ENCODE data around the gene PRODH2.
A peak's percentile ranks its signal among the peaks of the same experiment; 100 is the strongest.

Gene PRODH2, protein sequence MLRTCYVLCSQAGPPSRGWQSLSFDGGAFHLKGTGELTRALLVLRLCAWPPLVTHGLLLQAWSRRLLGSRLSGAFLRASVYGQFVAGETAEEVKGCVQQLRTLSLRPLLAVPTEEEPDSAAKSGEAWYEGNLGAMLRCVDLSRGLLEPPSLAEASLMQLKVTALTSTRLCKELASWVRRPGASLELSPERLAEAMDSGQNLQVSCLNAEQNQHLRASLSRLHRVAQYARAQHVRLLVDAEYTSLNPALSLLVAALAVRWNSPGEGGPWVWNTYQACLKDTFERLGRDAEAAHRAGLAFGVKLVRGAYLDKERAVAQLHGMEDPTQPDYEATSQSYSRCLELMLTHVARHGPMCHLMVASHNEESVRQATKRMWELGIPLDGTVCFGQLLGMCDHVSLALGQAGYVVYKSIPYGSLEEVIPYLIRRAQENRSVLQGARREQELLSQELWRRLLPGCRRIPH
- 0 to 0.11 (median 0) reads per million in 9 experiments for total RNA-seq

DNA sequence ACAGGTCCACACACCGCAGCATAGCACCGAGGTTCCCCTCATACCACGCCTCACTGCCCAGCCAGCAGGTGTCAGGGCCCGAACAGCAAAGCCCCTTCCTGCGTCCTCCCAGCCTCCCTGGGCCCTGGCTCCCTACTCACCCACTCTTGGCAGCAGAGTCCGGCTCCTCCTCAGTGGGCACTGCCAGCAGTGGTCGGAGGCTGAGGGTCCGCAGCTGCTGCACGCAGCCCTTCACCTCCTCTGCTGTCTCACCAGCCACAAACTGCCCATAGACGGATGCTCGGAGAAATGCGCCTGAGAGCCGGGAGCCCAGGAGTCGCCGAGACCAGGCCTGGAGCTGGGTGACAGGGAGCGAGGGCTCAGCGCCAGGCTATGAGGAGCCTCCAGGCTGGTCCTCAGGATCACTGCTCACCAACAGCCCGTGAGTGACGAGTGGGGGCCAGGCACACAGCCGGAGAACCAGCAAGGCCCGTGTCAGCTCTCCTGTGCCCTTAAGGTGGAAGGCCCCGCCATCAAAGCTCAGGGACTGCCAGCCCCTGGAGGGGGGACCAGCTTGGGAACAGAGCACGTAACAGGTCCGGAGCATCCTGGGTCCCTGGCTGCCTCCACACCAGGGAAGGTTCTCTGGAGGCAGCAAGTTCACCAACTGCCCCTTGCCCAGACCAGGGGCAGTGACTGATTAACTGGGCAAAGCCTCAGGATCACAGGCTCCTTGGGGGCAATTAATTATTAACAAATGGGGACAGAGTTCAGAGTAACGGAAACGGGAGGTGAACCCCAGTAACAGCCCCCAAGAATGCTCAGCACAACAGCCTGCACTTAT, at the start of gene PRODH2:
Gene PRODH2 (minus strand): TSS at position 626 of the 823 bp plus-strand sequence. CDS start 40 bp downstream, at position 586.
- Mint-ChIP-seq H3K27ac (no peak within 1 kb of the TSS), H3K36me3 (ENCODE audit: insufficient read depth) (no peaks in the 10 kb centered on the region), H3K27me3 (peaks cover 41 to 74% of the 10 kb centered on the region in 2 donors), H3K4me1 (ENCODE audit: low read depth in 2 of 2) (no peaks in the 10 kb centered on the region), H3K4me3 (no peak within 1 kb of the TSS), H3K9me3 (no peaks in the 10 kb centered on the region)
- no peak for DNase-seq
- no peak for ATAC-seq (replicated peaks)

DNA sequence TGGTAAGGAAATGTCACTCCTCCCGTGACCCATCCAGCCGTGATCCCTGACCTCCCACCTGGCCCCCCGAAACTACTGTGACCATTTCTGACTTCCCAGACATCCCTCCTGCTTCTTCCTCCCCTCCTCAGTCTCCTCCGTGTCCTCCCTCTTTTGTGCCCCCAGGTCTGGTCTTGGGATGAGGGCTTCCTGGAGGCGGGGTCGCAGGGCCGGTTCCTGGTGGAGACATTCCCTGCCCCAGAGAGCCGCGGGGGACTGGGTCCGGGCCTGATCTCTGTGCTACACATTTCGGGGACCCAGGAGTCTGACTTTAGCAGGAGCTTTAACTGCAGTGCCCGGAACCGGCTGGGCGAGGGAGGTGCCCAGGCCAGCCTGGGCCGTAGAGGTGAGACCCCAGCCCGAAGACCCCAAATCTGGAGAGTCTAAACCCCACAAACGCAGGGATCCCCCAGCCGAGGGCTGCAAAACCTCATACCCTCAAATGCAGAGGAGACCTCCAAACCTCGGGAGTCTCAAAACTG, 49.1 kb upstream of the PRODH2 start:
- Mint-ChIP-seq H3K27me3 (peaks cover 48 to 94% of the 10 kb centered on the region in 2 donors), H3K36me3 (ENCODE audit: insufficient read depth) (no peaks in the 10 kb centered on the region), H3K4me1 (ENCODE audit: low read depth in 2 of 2) (peaks cover 5 to 10% of the 10 kb centered on the region in 2 donors), H3K4me3 (no peak overlapping the region), H3K9me3 (no peaks in the 10 kb centered on the region), H3K27ac (no peak overlapping the region)
- no peak for ATAC-seq (replicated peaks)
- DNase-seq, result no peak

DNA sequence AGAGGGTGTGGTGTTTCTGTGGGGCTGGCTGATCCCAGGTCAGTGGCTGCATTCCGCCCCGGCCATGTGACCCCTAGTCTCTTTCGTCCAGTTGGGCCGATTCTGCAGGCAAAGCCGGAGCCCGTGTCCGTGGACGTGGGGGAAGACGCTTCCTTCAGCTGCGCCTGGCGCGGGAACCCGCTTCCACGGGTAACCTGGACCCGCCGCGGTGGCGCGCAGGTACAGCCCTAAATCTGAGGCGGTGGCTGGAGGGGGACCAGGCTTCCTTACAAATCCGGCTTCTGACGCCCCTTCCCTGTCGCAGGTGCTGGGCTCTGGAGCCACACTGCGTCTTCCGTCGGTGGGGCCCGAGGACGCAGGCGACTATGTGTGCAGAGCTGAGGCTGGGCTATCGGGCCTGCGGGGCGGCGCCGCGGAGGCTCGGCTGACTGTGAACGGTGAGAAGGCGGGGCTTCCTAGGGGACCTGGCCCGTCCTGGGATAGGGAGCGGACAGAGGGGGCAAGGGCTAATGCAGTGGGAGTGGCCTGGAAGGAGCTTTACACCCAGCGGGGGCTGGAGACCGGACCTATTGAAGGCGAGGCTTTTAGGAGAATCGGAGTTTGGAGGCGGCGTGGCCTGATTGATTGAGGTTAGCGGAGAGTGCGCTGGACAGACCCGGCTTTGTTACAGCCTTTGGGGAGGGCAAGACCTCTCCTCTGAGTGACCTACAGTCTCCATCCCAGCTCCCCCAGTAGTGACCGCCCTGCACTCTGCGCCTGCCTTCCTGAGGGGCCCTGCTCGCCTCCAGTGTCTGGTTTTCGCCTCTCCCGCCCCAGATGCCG, 48.4 kb upstream of the PRODH2 start:
- H3K36me3 Mint-ChIP-seq (ENCODE audit: insufficient read depth), result no peaks in the 10 kb centered on the region
- no peaks in the 10 kb centered on the region for H3K9me3 Mint-ChIP-seq
- peaks cover 42 to 87% of the 10 kb centered on the region in 2 donors for H3K27me3 Mint-ChIP-seq

DNA sequence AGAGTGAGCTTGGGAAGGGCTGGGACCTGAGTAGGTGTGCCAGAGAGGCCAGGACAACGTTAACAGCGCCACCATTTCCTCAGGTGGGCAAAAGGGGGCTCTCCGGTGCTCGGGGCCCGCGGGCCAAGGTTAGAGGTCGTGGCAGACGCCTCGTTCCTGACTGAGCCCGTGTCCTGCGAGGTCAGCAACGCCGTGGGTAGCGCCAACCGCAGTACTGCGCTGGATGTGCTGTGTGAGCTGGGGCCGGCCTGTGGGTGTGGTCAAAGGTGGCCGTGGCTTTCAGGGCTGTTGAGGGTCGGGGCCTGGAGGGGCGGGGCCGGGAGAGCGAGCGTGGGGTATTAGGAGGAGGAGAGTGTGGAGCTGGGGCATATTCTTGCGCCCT, 47.8 kb upstream of the PRODH2 start:
- ATAC-seq (replicated peaks), result no peak
- no peak overlapping the region for H3K4me3 Mint-ChIP-seq
- H3K4me1 Mint-ChIP-seq (ENCODE audit: low read depth in 2 of 2), result peaks cover 8 to 10% of the 10 kb centered on the region in 2 donors
- H3K9me3 Mint-ChIP-seq, result no peaks in the 10 kb centered on the region
- DNase-seq, result no peak
- no peaks in the 10 kb centered on the region for H3K36me3 Mint-ChIP-seq (ENCODE audit: insufficient read depth)
- peaks cover 44 to 87% of the 10 kb centered on the region in 2 donors for H3K27me3 Mint-ChIP-seq
- no peak overlapping the region for H3K27ac Mint-ChIP-seq

More for the DNA sequence above, 48.4 kb upstream of the PRODH2 start:
- Mint-ChIP-seq H3K4me1 (ENCODE audit: low read depth in 2 of 2) (peaks cover 8 to 10% of the 10 kb centered on the region in 2 donors), H3K4me3 (no peak overlapping the region), H3K27ac (no peak overlapping the region)
- no peak for DNase-seq
- ATAC-seq (replicated peaks), result no peak

DNA sequence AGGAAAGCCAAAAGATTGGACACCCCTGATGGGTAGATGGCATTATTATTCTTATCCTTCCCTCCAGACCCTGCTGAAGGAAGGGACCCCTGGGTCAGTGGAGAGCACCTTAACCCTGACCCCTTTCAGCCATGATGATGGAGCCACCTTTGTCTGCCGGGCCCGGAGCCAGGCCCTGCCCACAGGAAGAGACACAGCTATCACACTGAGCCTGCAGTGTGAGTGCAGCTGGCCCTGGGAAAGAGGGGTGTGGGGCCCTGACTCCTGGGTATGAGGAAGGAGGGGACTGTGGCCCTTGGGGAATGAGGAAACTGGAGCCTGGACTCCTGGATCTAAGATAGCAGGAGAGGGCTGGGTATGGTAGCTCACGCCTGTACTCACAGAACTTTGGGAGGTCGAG, 46.8 kb upstream of the PRODH2 start:
- Mint-ChIP-seq H3K4me1 (ENCODE audit: low read depth in 2 of 2) (peaks cover 8 to 10% of the 10 kb centered on the region in 2 donors), H3K36me3 (ENCODE audit: insufficient read depth) (no peaks in the 10 kb centered on the region), H3K4me3 (no peak overlapping the region), H3K27me3 (peaks cover 48 to 87% of the 10 kb centered on the region in 2 donors), H3K9me3 (no peaks in the 10 kb centered on the region), H3K27ac (peak overlapping the region in 1 of 2 donors; percentile 82)
- ATAC-seq (replicated peaks) (no peak), DNase-seq (no peak)

DNA sequence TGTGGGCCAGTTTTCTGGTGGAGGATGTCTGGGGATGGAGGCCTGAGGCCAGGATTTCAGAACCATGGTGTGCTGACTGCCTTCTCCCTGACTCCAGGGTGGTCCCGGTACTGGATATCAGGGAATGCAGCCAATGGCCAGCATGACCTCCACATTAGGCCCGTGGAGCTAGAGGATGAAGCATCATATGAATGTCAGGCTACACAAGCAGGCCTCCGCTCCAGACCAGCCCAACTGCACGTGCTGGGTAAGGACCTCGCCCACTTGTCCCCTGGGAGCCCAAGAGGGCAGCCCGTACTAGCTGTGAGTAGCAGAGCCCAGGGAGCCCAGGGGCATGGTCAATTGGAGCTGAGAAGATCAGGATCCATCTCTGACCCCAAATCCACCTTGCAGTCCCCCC, 45.7 kb upstream of the PRODH2 start:
- DNase-seq, result no peak
- H3K4me1 Mint-ChIP-seq (ENCODE audit: low read depth in 2 of 2), result peaks cover 8 to 10% of the 10 kb centered on the region in 2 donors
- H3K27me3 Mint-ChIP-seq, result peaks cover 54 to 88% of the 10 kb centered on the region in 2 donors
- H3K27ac Mint-ChIP-seq, result no peak overlapping the region
- peak overlapping the region in 1 of 2 donors; percentile 49 for H3K4me3 Mint-ChIP-seq
- H3K9me3 Mint-ChIP-seq, result no peaks in the 10 kb centered on the region
- H3K36me3 Mint-ChIP-seq (ENCODE audit: insufficient read depth), result no peaks in the 10 kb centered on the region
- ATAC-seq (replicated peaks), result no peak

DNA sequence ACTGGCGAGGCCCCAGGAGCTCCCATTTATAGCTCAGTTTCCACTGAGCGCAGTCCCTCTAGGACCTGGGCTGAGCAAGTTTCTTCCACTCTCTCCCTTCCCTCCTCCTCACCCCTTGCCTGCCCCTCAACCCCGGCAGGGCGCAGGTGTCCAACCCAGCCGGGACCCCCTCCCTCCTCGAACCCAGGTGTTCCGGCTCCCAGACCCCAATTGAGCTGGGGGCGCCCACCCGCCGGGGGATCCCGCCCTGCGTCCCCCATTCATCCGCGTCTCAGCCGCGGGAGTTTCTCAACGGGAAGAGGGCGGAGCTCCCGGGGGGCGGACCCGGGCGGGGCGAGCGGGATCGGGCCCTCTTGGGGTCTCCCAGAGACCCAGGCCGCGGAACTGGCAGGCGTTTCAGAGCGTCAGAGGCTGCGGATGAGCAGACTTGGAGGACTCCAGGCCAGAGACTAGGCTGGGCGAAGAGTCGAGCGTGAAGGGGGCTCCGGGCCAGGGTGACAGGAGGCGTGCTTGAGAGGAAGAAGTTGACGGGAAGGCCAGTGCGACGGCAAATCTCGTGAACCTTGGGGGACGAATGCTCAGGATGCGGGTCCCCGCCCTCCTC, 44.0 kb upstream of the PRODH2 start, which contains the start of gene KIRREL2:
Gene KIRREL2 (plus strand): TSS at position 366 of the 604 bp plus-strand sequence. CDS start 209 bp downstream, at position 575.
- DNase-seq, result no peak
- H3K27ac Mint-ChIP-seq, result peak within 1 kb of the TSS; percentile 25 to 54

DNA sequence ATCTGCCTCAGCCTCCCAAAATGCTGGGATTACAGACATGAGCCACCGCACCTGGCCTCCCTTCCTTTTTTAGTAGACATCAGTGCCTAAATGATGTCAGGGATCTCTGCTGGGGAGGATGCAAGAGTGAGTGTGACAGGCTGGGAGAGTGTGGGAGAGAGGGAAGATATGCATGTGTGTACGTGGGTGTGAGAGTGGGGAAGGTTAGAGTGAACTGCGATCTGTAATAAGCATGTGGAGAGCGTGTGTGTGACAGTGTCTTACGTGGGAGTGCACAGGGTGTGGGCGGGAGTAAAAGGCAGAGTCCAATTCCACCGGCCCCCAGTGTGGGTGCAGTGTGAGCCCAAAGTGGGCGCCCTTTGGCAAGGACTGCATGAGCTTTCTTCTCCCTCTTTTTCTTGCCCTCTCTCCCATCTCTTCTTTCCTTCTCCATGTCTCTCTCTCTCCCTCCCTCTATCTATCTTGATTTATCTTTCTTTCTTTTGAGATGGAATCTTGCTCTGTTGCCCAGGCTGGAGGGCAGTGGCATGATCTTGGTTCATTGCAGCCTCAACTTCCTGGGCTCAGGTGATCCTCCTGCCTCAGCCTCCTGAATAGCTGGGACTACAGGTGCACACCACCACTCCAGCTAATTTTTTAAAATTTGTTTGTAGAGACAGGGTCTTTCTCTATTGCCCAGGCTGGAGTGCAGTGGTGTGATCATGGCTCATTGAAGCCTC, 40.6 kb upstream of the PRODH2 start:
- Mint-ChIP-seq H3K27ac (no peak overlapping the region), H3K4me1 (ENCODE audit: low read depth in 2 of 2) (peaks cover 7 to 10% of the 10 kb centered on the region in 2 donors), H3K4me3 (no peak overlapping the region)

More for the DNA sequence above, 44.0 kb upstream of the PRODH2 start, which contains the start of gene KIRREL2:
- H3K9me3 Mint-ChIP-seq, result no peaks in the 10 kb centered on the region
- no peaks in the 10 kb centered on the region for H3K36me3 Mint-ChIP-seq (ENCODE audit: insufficient read depth)
- H3K4me3 Mint-ChIP-seq, result peak within 1 kb of the TSS; percentile 74 to 80
- peaks cover 59 to 91% of the 10 kb centered on the region in 2 donors for H3K27me3 Mint-ChIP-seq
- H3K4me1 Mint-ChIP-seq (ENCODE audit: low read depth in 2 of 2), result peaks cover 8 to 10% of the 10 kb centered on the region in 2 donors
- ATAC-seq (replicated peaks), result peak; percentile 54

DNA sequence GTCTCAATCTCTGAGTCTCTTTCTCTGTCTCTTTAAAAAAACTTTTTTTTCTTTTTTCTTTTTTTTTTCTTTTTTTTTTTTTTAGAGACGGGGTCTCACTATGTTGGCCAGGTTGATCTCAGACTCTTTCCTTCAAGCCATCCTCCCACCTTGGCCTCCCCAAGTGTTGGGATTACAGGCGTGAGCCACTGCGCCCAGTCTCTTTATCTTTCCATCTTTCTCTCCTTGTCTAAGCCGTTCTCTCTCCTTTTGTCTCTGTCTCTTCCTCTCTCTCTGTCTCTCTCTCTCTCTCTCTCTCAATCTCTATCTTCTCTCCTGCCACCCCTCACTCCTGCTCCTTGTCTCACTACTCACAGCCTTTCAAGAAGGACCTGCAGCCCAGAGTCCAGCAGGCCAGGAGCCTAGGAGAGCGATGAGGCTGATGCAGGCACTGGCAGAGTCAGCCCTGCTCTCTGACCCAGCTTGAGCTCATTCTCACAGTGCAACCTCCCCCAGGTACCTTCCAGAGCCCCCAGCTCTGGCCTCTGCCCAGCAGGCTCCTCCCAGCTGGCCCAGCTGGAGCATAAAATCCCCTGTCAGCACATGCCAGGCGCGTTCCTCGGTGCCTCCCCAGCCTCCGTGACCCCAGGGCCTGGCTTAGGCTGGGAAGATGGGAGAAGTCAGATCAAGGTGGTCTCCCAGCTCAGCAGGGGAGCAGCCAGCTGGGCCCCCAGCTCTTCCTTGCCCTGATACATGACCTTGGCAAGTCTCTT, 39.6 kb upstream of the PRODH2 start, which contains the start of gene NPHS1:
Gene NPHS1 (minus strand): TSS at position 476 of the 752 bp plus-strand sequence. CDS start 667 bp downstream, outside the sequence.
- peaks cover 68 to 83% of the 10 kb centered on the region in 2 donors for H3K27me3 Mint-ChIP-seq
- no peak within 1 kb of the TSS for H3K4me3 Mint-ChIP-seq
- H3K36me3 Mint-ChIP-seq (ENCODE audit: insufficient read depth), result no peaks in the 10 kb centered on the region
- peak within 1 kb of the TSS in 1 of 2 donors; percentile 74 for H3K27ac Mint-ChIP-seq
- ATAC-seq (replicated peaks) (no peak), DNase-seq (no peak)
- peaks cover 5 to 10% of the 10 kb centered on the region in 2 donors for H3K4me1 Mint-ChIP-seq (ENCODE audit: low read depth in 2 of 2)
- no peaks in the 10 kb centered on the region for H3K9me3 Mint-ChIP-seq

More for the DNA sequence above, 40.6 kb upstream of the PRODH2 start:
- peaks cover 62 to 87% of the 10 kb centered on the region in 2 donors for H3K27me3 Mint-ChIP-seq
- no peaks in the 10 kb centered on the region for H3K36me3 Mint-ChIP-seq (ENCODE audit: insufficient read depth)
- H3K9me3 Mint-ChIP-seq, result no peaks in the 10 kb centered on the region
- no peak for DNase-seq
- no peak for ATAC-seq (replicated peaks)

DNA sequence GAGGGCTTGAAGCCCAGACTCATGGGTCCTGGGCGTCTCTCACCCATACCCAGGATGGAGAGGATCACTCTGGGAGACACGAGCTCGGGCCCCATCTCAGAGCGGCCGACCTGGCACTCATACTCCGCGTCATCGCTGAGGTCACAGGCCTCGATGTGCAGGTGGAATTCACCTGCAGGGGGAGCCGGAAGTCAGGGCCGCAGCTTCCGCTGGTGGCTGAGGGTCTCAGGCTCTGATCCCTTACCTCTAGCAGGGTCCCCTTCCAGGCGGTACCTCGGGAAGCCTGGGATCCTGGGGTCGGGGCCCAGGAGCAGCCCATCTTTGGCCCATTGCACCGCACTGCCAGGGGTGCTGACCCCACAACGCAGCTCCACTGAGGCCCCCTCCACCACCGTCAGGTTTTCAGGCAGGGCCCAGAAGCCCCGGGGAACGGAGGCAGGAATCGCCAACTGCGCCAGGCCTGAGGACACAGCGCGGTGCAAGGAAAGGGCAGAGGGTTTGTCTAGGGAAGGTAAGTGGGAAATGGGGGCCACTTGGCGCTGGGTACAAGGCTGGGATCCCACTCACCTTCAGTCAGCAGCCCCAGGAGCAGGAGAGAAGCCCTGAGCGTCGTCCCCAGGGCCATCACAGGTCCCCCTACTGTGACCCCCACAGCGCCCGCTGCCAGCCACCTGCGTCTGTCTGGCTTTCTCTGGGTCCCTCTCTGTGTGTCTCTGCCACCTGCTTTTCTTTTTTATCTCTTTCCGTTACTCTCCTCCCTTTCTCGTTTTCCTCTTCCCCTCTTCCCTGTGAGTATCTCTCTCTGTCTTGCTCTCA, 38.8 kb upstream of the PRODH2 start:
- no peaks in the 10 kb centered on the region for H3K36me3 Mint-ChIP-seq (ENCODE audit: insufficient read depth)
- H3K4me1 Mint-ChIP-seq (ENCODE audit: low read depth in 2 of 2), result peaks cover 2 to 3% of the 10 kb centered on the region in 2 donors
- peaks cover 74 to 85% of the 10 kb centered on the region in 2 donors for H3K27me3 Mint-ChIP-seq
- H3K27ac Mint-ChIP-seq, result peak overlapping the region in 1 of 2 donors; percentile 74
- H3K9me3 Mint-ChIP-seq, result no peaks in the 10 kb centered on the region
- DNase-seq (no peak), ATAC-seq (replicated peaks) (no peak)
- H3K4me3 Mint-ChIP-seq, result no peak overlapping the region

All from effector memory CD8-positive, alpha-beta T cell (primary cell).